GM12878 (cell line): Measurements from ENCODE around the gene RPL19. TPM values are rescaled to one million over a fixed set of nuclear protein-coding genes. Genes with fewer than 3 reads are reported as not detected.

ENCODE experiments used
- ATAC-seq: fragments of 200-7000 bp; cut with Tn5 transposase; 3 replicates; pipeline ENCODE4 v1.9.1; 2020; ENCODE audit warnings: mild to moderate bottlenecking, moderate library complexity
- BruUV-seq: library from RNA; stranded (reverse); fragments of 400-500 nt; replicated peaks from 2 replicates; lab custom pipeline; 2021; lab: Mats Ljungman, UMichigan
- CTCF ChIA-PET: fragments of 300-600 bp; sonication (Branson Sonifier 250); formaldehyde crosslinking; extraction: SDS; loops from one replicate; lab custom pipeline; 2021; ENCODE audit warnings: inconsistent platforms; lab: Yijun Ruan, JAX
- POLR2A ChIA-PET: fragments of 350-600 bp; formaldehyde crosslinking; extraction: SDS; loops from one replicate; lab custom pipeline; 2021; ENCODE audit warnings: inconsistent platforms; lab: Charles Lee
- RAD21 ChIA-PET: fragments of 300-600 bp; sonication (Branson Sonifier 250); formaldehyde crosslinking; loops from one replicate; lab custom pipeline; 2023; ENCODE audit warnings: antibody characterized with exemption; ENCODE audit not compliant: unreplicated experiment; lab: Charles Lee
- SMC1A ChIA-PET: fragments of 300-600 bp; sonication (Branson Sonifier 250); formaldehyde crosslinking; loops from one replicate; lab custom pipeline; 2023; ENCODE audit not compliant: unreplicated experiment, uncharacterized antibody; lab: Charles Lee
- DNase-seq: peaks from one replicate; pipeline ENCODE4 v3.0.0-alpha.2; 2011; ENCODE audit warnings: low read depth, low spot score
- FAIRE-seq: peaks from 3 replicates; lab custom pipeline; 2011; peaks lifted over from hg19 to GRCh38; lab: Jason Lieb, UNC
- H2AFZ ChIP-seq: 2 replicates; pipeline ENCODE4 v1.6.0; 2011; ENCODE audit warnings: low read depth, low read length, control low read depth; ENCODE audit not compliant: control insufficient read depth
- H3K27ac ChIP-seq: 2 replicates; pipeline ENCODE4 v1.5.1; 2011; ENCODE audit warnings: control low read depth; ENCODE audit not compliant: control insufficient read depth, insufficient read depth
- H3K27me3 ChIP-seq, 2 experiments: replicated peaks in 1 of 2; 2 replicates each; pipeline versions ENCODE4 v1.6.0 to v1.6.1; 2011; ENCODE audit warnings: low read length in 1 of 2; ENCODE audit not compliant: control insufficient read depth in 2 of 2, insufficient read depth in 2 of 2
- H3K36me3 ChIP-seq, 2 experiments: 2 replicates each; pipeline ENCODE4 v1.5.1; 2011; ENCODE audit warnings: low read length in 1 of 2; ENCODE audit not compliant: control insufficient read depth in 2 of 2, insufficient read depth in 2 of 2
- H3K4me1 ChIP-seq: 2 replicates; pipeline ENCODE4 v1.6.1; 2011; ENCODE audit warnings: mild to moderate bottlenecking, low read length, moderate library complexity, mixed read lengths; ENCODE audit not compliant: control insufficient read depth, insufficient read depth
- H3K4me2 ChIP-seq: 2 replicates; pipeline ENCODE4 v1.6.0; 2011; ENCODE audit warnings: control low read depth; ENCODE audit not compliant: control insufficient read depth, insufficient read depth
- H3K4me3 ChIP-seq: fragments of 200-600 bp; sonication (generic); 2 replicates; pipeline ENCODE4 v1.5.1; 2016
- H3K79me2 ChIP-seq: 2 replicates; pipeline ENCODE4 v1.6.0; 2011; ENCODE audit warnings: low read length; ENCODE audit not compliant: control insufficient read depth, insufficient read depth
- H3K9ac ChIP-seq: 2 replicates; pipeline ENCODE4 v1.8.0; 2011; ENCODE audit warnings: low read length, control low read depth, mixed read lengths; ENCODE audit not compliant: control insufficient read depth, insufficient read depth
- H3K9me3 ChIP-seq: replicated peaks from 3 replicates; pipeline ENCODE4 v1.5.1; 2011; ENCODE audit warnings: mild to moderate bottlenecking, low read length; ENCODE audit not compliant: control insufficient read depth, insufficient read depth
- H4K20me1 ChIP-seq: 2 replicates; pipeline ENCODE4 v1.6.0; 2011; ENCODE audit not compliant: control insufficient read depth, insufficient read depth
- CBX3 ChIP-seq: fragments of 200-600 bp; sonication (generic); IDR thresholded peaks from 2 replicates; pipeline ENCODE4 v1.6.1; 2016; ENCODE audit warnings: low read depth, borderline replicate concordance
- CHD1 ChIP-seq: IDR thresholded peaks from 2 replicates; pipeline ENCODE4 v1.6.1; 2012; ENCODE audit warnings: low read depth, low read length, improper control_type of control experiment
- DPF2 ChIP-seq: fragments of 450-650 bp; IDR thresholded peaks from 2 replicates; pipeline ENCODE4 v1.6.1; 2017; ENCODE audit warnings: mild to moderate bottlenecking
- E2F8 ChIP-seq: fragments of 450-650 bp; IDR thresholded peaks from 2 replicates; pipeline ENCODE4 v1.6.1; 2018; ENCODE audit warnings: mild to moderate bottlenecking, low read depth, moderate library complexity; ENCODE audit not compliant: partially characterized antibody
- GABPA ChIP-seq: IDR thresholded peaks from 2 replicates; pipeline ENCODE4 v1.6.1; 2014; ENCODE audit warnings: antibody characterized with exemption, low read depth, mild to moderate bottlenecking, inconsistent platforms
- HCFC1 ChIP-seq: fragments of 150-350 bp; IDR thresholded peaks from 2 replicates; pipeline ENCODE4 v1.6.1; 2014; ENCODE audit warnings: low read length
- JUNB ChIP-seq: IDR thresholded peaks from 2 replicates; pipeline ENCODE4 v1.6.1; 2016; ENCODE audit warnings: antibody characterized with exemption, mild to moderate bottlenecking
- LARP7 ChIP-seq: fragments of 450-650 bp; IDR thresholded peaks from 2 replicates; pipeline ENCODE4 v1.6.1; 2017; ENCODE audit warnings: mild to moderate bottlenecking
- MTA3 ChIP-seq: IDR thresholded peaks from 2 replicates; pipeline ENCODE4 v1.6.1; 2012; ENCODE audit warnings: low read length, inconsistent platforms, borderline replicate concordance
- MYC ChIP-seq: IDR thresholded peaks from 2 replicates; pipeline ENCODE4 v1.6.1; 2011; ENCODE audit warnings: mild to moderate bottlenecking, low read length, moderate library complexity, inconsistent platforms; ENCODE audit not compliant: insufficient read depth, insufficient replicate concordance, insufficient read length, severe bottlenecking
- NFXL1 ChIP-seq: fragments of 450-650 bp; IDR thresholded peaks from 2 replicates; pipeline ENCODE4 v1.6.1; 2017; ENCODE audit warnings: antibody characterized with exemption, mild to moderate bottlenecking, borderline replicate concordance
- NFYA ChIP-seq: IDR thresholded peaks from 2 replicates; pipeline ENCODE4 v1.6.1; 2011; ENCODE audit warnings: low read depth, mild to moderate bottlenecking, low read length, improper control_type of control experiment, borderline replicate concordance
- NRF1 ChIP-seq: conservative IDR thresholded peaks from 2 replicates; pipeline ENCODE4 v1.6.1; 2011; ENCODE audit warnings: mild to moderate bottlenecking, low read depth, low read length, improper control_type of control experiment
- PAX5 ChIP-seq: IDR thresholded peaks from 2 replicates; pipeline ENCODE4 v1.6.1; 2011; ENCODE audit warnings: low read depth, low read length, borderline replicate concordance
- RB1 ChIP-seq: fragments of 450-650 bp; formaldehyde crosslinking; IDR thresholded peaks from 2 replicates; pipeline ENCODE4 v1.6.1; 2017; ENCODE audit warnings: mild to moderate bottlenecking, borderline replicate concordance
- RELA ChIP-seq: fragments of 450-650 bp; IDR thresholded peaks from 2 replicates; pipeline ENCODE4 v1.8.0; 2014; ENCODE audit warnings: borderline replicate concordance; ENCODE audit not compliant: partially characterized antibody
- ZNF217 ChIP-seq: fragments of 450-650 bp; IDR thresholded peaks from 2 replicates; pipeline ENCODE4 v1.6.1; 2017; ENCODE audit warnings: antibody characterized with exemption, mild to moderate bottlenecking
- ZSCAN29 ChIP-seq: fragments of 450-650 bp; IDR thresholded peaks from 2 replicates; pipeline ENCODE4 v1.6.1; 2017; ENCODE audit warnings: mild to moderate bottlenecking, moderate library complexity
- WGBS: methylation state at CpG from one replicate; pipeline ENCODE4 v1.1.6; 2016; ENCODE audit warnings: low lambda C conversion rate; ENCODE audit not compliant: insufficient replicate concordance, insufficient coverage; ENCODE audit errors: missing lambda C conversion rate; 5-methylcytosine and 5-hydroxymethylcytosine counted together
- in situ Hi-C: fragments of 300-500 bp; cut with MboI; formaldehyde crosslinking; loops from 9 replicates; pipeline ENCODE4 v1.14.3; 2018; ENCODE audit warnings: mixed read lengths
- intact Hi-C: fragments of 100-400 bp; cut with micrococcal nuclease; formaldehyde crosslinking; loops from one replicate; pipeline ENCODE4 v1.14.2; 2022; ENCODE audit not compliant: unreplicated experiment
- polyA plus RNA-seq, 11 experiments: library from polyadenylated mRNA; depleted of rRNA in 4 of 11; unstranded in 6 of 11; stranded (reverse) in 5 of 11; fragments of >200 nt; fragmentation: Nextera tagmentation in 4 of 11; fragmentation: Illumina TruSeq in 1 of 11; extraction: Ambion mirVana in 4 of 11; extraction: Trizol in 1 of 11; gene quantifications; 1 replicate in 1 of 11; 2 replicates in 10 of 11; pipeline versions ENCODE4 v1.2.1 to v1.2.3, GENCODE V29; 2011 to 2016; ENCODE audit warnings: inconsistent platforms in 2 of 11, missing spikeins in 2 of 11, low read depth in 1 of 11
- total RNA-seq, 4 experiments: library from RNA; depleted of rRNA in 3 of 4; stranded (reverse); fragments of >200 nt in 3 of 4; fragmentation: Illumina TruSeq in 1 of 4; extraction: Trizol in 1 of 4; gene quantifications; 2 replicates each; pipeline versions ENCODE4 v1.2.1 to v1.2.3, GENCODE V29; 2013 to 2021

The RPL19 gene
- total and polyA plus RNA-seq, 10 of the 15 experiments (the other 5 are each of a cell fraction or from before 2014, with no cell fraction given), result 1,862 to 5,536 (median 3,836) TPM

GRCh38 chr17:39155654-39156053 is 44.4 kb upstream of the RPL19 start:
- 21% methylated on average over 2 of the region's 2 CpGs for WGBS
- no peak overlapping the region for H3K4me2 ChIP-seq
- POLR2A ChIA-PET, result interaction anchor here (1.5 kb wide), 1 partner anchor 171 kb away, joined by 6 read pairs; no protein-coding TSS in a partner anchor
- H2AFZ ChIP-seq, result no peak overlapping the region
- H3K27ac ChIP-seq, result no peak overlapping the region
- peaks cover 3% of the 10 kb centered on the region in 2 experiments; a peak in 3 of 4 replicates for H3K27me3 ChIP-seq
- SMC1A ChIA-PET, result interaction anchor here (1.1 kb wide), 1 partner anchor 9 kb away, joined by 3 read pairs; no protein-coding TSS in a partner anchor
- TF ChIP-seq MTA3 (no peak), LARP7 (no peak), NFXL1 (no peak), PAX5 (no peak), ZNF217 (no peak), JUNB (no peak), ZSCAN29 (no peak), NRF1 (no peak), RELA (no peak)
- DNase-seq (no peak), FAIRE-seq (no peak), ATAC-seq (no peak)
- CTCF ChIA-PET, result interaction anchor here (1.6 to 5.9 kb wide), 2 partner anchors 10 to 19 kb away, joined by 5 to 128 read pairs; partner anchors contain the start of gene ARL5C
- H4K20me1 ChIP-seq, result no peaks in the 10 kb centered on the region
- no TSS peak for BruUV-seq
- in situ Hi-C loops (loop anchor here (10.0 kb wide), 1 partner anchor 401 kb away; the partner anchor contains the start of gene PSMB3), intact Hi-C loops (no loop called here)
- no peak overlapping the region for H3K4me3 ChIP-seq
- no peaks in the 10 kb centered on the region for H3K36me3 ChIP-seq
- H3K4me1 ChIP-seq, result peaks cover 8% of the 10 kb centered on the region
- H3K79me2 ChIP-seq, result no peaks in the 10 kb centered on the region
- no peak overlapping the region for H3K9ac ChIP-seq
- H3K9me3 ChIP-seq, result no peaks in the 10 kb centered on the region
- RAD21 ChIA-PET, result no interaction called here

GRCh38 chr17:39156491-39156890 is 43.6 kb upstream of the RPL19 start:
- H3K27me3 ChIP-seq, result no peaks in the 10 kb centered on the region; a peak in 1 of 4 replicates
- no peak overlapping the region for H3K27ac ChIP-seq
- H4K20me1 ChIP-seq, result no peaks in the 10 kb centered on the region
- BruUV-seq, result no TSS peak
- CTCF ChIA-PET, result interaction anchor here (0.7 to 5.9 kb wide), 3 partner anchors 9 to 100 kb away, joined by 3 to 128 read pairs (median 5); partner anchors contain the start of gene ARL5C
- no peak for FAIRE-seq
- in situ Hi-C loops (loop anchor here (10.0 kb wide), 1 partner anchor 402 kb away; the partner anchor contains the start of gene PSMB3), intact Hi-C loops (no loop called here)
- no peaks in the 10 kb centered on the region for H3K9me3 ChIP-seq
- no peak for DNase-seq
- H3K36me3 ChIP-seq, result no peaks in the 10 kb centered on the region
- WGBS, result 64% methylated on average over 7 of the region's 7 CpGs
- H3K4me2 ChIP-seq, result no peak overlapping the region
- H3K79me2 ChIP-seq, result no peaks in the 10 kb centered on the region
- H3K9ac ChIP-seq, result no peak overlapping the region
- no peak overlapping the region for H2AFZ ChIP-seq
- SMC1A ChIA-PET, result interaction anchor here (1.1 kb wide), 1 partner anchor 8 kb away, joined by 3 read pairs; no protein-coding TSS in a partner anchor
- no peak overlapping the region for H3K4me3 ChIP-seq
- RAD21 ChIA-PET, result no interaction called here
- ATAC-seq, result no peak
- H3K4me1 ChIP-seq, result peaks cover 8% of the 10 kb centered on the region
- POLR2A ChIA-PET, result no interaction called here
- TF ChIP-seq CHD1 (no peak), E2F8 (no peak), CBX3 (no peak), GABPA (no peak), ZNF217 (no peak), DPF2 (no peak), RB1 (no peak), MYC (no peak), NFYA (no peak), HCFC1 (no peak)
